ENCODE data around the gene FYB1. TPM values are rescaled to one million over a fixed set of nuclear protein-coding genes. Genes with fewer than 3 reads are reported as not detected.
A peak's percentile ranks its signal among the peaks of the same experiment; 100 is the strongest.

FYB1 gene
- total and polyA plus RNA-seq, 2 experiments from 2014 or later: not detected

DNA sequence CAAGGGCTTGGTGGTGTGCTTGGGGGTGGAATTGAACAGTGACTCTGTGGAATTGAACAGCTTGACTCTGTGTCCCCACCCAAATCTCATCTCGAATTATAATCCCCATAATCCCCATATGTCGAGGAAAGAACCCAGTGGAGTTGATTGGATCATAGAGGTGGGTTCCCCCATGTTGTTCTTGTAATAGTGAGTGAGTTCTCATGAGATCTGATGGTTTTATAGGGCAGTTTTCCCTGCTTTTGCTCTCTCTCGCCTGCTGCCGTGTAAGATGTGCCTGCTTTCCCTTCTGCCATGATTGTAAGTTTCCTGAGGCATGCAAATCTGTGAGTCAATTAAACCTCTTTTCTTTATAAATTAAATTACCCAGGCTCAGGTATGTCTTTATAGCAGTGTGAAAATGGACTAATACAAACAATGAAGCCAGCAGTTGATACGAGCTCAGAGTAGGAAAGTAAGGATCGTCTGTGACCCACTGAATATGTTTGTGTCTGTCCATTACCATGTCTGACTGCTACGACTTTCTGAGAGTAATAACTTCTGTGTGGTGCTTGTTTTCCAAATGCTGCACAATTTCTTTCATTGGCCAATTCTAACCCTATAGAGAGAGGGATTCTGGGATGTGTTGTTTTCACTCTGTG, 127.3 kb downstream of the FYB1 start:
- H3K27ac Mint-ChIP-seq: no peak overlapping the region; the same call in 1 of the 2 replicates
- H3K4me3 Mint-ChIP-seq: no peak overlapping the region
- H3K27me3 Mint-ChIP-seq (ENCODE audit: insufficient read depth, low read depth, poor library complexity): no peaks in the 10 kb centered on the region
- ATAC-seq: no peak
- no peaks in the 10 kb centered on the region for H3K4me1 Mint-ChIP-seq
- Histone ChIP-seq H3K36me3 (ENCODE audit: insufficient read depth) (no peaks in the 10 kb centered on the region), H2AFZ (peak overlapping the region; percentile 34; the same call in 1 of the 2 replicates), H3K27ac (ENCODE audit: low read depth) (no peak overlapping the region), H3K4me2 (no peak overlapping the region), H3K9me2 (ENCODE audit: insufficient read depth) (no peaks in the 10 kb centered on the region), H3K79me2 (replicated peaks; ENCODE audit: insufficient read depth) (no peaks in the 10 kb centered on the region), H3F3A (replicated peaks; ENCODE audit: low read depth) (no peaks in the 10 kb centered on the region), H4K20me1 (replicated peaks; ENCODE audit: insufficient read depth) (no peaks in the 10 kb centered on the region), H3K4me3 (no peak overlapping the region), H3K27me3 (ENCODE audit: insufficient read depth) (no peaks in the 10 kb centered on the region), H3K4me1 (ENCODE audit: insufficient read depth) (no peaks in the 10 kb centered on the region)
- no peaks in the 10 kb centered on the region for H3K36me3 Mint-ChIP-seq (ENCODE audit: low read depth)
- TF ChIP-seq EZH2phosphoT487 (IDR thresholded peaks at IDR 0.05; ENCODE audit: unreplicated experiment) (no peak), CREB1 (CRISPR knock-in tag; IDR thresholded peaks at IDR 0.05; ENCODE audit: low read depth) (no peak), ZNF462 (CRISPR knock-in tag; IDR thresholded peaks at IDR 0.05) (no peak), ZNF114 (CRISPR knock-in tag; IDR thresholded peaks at IDR 0.05) (no peak), ZNF331 (CRISPR knock-in tag; IDR thresholded peaks at IDR 0.05; ENCODE audit: low read depth) (no peak), STAT1 (IDR thresholded peaks at IDR 0.05; ENCODE audit: unreplicated experiment) (no peak), EZH2 (IDR thresholded peaks at IDR 0.05; ENCODE audit: low read depth, unreplicated experiment) (no peak), JUNB (IDR thresholded peaks at IDR 0.05; ENCODE audit: unreplicated experiment) (no peak), NANOG (IDR thresholded peaks at IDR 0.05; ENCODE audit: borderline replicate concordance) (no peak), POLR2AphosphoS5 (IDR thresholded peaks at IDR 0.05; ENCODE audit: low read depth) (no peak)
- TF ChIP-seq, protein P1, sequence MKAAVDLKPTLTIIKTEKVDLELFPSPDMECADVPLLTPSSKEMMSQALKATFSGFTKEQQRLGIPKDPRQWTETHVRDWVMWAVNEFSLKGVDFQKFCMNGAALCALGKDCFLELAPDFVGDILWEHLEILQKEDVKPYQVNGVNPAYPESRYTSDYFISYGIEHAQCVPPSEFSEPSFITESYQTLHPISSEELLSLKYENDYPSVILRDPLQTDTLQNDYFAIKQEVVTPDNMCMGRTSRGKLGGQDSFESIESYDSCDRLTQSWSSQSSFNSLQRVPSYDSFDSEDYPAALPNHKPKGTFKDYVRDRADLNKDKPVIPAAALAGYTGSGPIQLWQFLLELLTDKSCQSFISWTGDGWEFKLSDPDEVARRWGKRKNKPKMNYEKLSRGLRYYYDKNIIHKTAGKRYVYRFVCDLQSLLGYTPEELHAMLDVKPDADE (IDR thresholded peaks at IDR 0.05): no peak
- TF ChIP-seq, protein P2, sequence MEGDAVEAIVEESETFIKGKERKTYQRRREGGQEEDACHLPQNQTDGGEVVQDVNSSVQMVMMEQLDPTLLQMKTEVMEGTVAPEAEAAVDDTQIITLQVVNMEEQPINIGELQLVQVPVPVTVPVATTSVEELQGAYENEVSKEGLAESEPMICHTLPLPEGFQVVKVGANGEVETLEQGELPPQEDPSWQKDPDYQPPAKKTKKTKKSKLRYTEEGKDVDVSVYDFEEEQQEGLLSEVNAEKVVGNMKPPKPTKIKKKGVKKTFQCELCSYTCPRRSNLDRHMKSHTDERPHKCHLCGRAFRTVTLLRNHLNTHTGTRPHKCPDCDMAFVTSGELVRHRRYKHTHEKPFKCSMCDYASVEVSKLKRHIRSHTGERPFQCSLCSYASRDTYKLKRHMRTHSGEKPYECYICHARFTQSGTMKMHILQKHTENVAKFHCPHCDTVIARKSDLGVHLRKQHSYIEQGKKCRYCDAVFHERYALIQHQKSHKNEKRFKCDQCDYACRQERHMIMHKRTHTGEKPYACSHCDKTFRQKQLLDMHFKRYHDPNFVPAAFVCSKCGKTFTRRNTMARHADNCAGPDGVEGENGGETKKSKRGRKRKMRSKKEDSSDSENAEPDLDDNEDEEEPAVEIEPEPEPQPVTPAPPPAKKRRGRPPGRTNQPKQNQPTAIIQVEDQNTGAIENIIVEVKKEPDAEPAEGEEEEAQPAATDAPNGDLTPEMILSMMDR (conservative IDR thresholded peaks at IDR 0.05; ENCODE audit: low read depth in 2 of 2): no peak
- TF ChIP-seq, protein P3, sequence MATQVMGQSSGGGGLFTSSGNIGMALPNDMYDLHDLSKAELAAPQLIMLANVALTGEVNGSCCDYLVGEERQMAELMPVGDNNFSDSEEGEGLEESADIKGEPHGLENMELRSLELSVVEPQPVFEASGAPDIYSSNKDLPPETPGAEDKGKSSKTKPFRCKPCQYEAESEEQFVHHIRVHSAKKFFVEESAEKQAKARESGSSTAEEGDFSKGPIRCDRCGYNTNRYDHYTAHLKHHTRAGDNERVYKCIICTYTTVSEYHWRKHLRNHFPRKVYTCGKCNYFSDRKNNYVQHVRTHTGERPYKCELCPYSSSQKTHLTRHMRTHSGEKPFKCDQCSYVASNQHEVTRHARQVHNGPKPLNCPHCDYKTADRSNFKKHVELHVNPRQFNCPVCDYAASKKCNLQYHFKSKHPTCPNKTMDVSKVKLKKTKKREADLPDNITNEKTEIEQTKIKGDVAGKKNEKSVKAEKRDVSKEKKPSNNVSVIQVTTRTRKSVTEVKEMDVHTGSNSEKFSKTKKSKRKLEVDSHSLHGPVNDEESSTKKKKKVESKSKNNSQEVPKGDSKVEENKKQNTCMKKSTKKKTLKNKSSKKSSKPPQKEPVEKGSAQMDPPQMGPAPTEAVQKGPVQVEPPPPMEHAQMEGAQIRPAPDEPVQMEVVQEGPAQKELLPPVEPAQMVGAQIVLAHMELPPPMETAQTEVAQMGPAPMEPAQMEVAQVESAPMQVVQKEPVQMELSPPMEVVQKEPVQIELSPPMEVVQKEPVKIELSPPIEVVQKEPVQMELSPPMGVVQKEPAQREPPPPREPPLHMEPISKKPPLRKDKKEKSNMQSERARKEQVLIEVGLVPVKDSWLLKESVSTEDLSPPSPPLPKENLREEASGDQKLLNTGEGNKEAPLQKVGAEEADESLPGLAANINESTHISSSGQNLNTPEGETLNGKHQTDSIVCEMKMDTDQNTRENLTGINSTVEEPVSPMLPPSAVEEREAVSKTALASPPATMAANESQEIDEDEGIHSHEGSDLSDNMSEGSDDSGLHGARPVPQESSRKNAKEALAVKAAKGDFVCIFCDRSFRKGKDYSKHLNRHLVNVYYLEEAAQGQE (IDR thresholded peaks at IDR 0.05; ENCODE audit: unreplicated experiment): no peak
- no peak for DNase-seq (ENCODE audit: low spot score)
- peaks cover 3% of the 10 kb centered on the region; the same call in 1 of the 3 replicates for H3K9me3 Mint-ChIP-seq

Data from GM23338 (cell line).